Fibroblast of gingiva (primary cell): ENCODE measurements around the gene TMEM240.
"Not testable (repeated sequence)": the region's sequence is repeated elsewhere in the genome, so short reads cannot be mapped to it uniquely, and the experiment has no call there.

ENCODE experiments used
- DNase-seq: peaks from one replicate; pipeline ENCODE4 v3.0.0-alpha.2; 2011; ENCODE audit warnings: low read depth

TMEM240 gene

GRCh38 chr1:1524750-1525383 lies 15.6 kb downstream of the TMEM240 start:
- DNase-seq = not testable (repeated sequence)

GRCh38 chr1:1523651-1524050 lies 16.8 kb downstream of the TMEM240 start:
- DNase-seq = not testable (repeated sequence)

DNA sequence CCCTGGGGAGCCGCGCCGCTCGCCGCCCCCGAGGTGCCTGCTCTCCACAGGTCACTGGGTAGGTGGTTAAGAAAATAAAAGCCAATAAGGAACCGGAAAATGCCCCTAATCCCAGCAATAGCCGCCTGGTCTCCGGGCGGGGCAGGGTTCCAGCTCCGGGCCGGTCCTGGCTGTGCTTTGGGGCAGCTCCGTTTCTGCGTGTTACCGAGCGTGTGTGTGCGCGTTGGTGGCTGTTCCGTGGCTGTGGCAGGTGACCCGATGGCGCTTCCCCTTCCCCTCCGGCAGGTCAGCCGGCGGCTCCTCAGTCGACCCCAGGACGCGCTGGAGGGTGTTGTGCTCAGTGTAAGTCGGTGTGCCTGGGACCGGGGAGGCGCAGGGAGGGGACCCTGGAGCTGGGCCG lies 17.2 kb downstream of the TMEM240 start:
- not testable (repeated sequence) for DNase-seq

- DNase-seq = not testable (repeated sequence)
These were observed 17.9 kb downstream of the TMEM240 start for GRCh38 chr1:1522536-1522935.

- no peak for DNase-seq
These were observed 19.1 kb downstream of the TMEM240 start for GRCh38 chr1:1521331-1521730.

DNA sequence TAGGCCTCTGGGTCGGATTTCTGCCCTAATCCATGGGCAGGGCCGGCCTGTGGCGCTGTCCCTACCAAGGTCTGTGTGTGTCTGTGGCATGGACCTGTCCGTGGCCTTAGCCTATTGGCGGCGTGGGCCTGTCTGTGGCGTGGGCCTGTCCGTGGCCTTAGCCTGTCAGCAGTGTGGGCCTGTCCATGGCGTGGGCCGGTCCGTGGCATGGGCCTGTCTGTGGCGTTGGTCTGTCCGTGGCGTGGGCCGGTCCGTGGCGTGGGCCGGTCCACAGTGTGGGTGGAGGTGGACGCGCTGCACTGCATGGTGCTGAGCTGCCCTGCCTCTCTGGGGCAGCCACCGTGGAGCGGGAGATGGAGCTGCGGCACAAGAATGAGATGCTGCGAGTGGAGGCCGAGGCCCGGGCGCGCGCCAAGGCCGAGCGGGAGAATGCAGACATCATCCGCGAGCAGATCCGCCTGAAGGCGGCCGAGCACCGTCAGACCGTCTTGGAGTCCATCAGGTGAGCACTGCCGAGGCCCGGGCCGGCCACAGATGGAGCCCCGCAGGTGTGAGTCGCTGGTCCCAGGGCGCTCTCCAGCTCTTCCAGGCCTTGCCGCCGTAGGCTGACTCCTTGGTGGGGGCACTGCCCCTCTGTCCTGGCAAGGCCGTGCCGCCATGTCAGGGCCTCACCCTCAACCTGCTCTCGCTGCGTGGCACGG lies 20.5 kb downstream of the TMEM240 start:
- DNase-seq = not testable (repeated sequence)

GRCh38 chr1:1518621-1519007 lies 21.8 kb downstream of the TMEM240 start:
- not testable (repeated sequence) for DNase-seq

DNA sequence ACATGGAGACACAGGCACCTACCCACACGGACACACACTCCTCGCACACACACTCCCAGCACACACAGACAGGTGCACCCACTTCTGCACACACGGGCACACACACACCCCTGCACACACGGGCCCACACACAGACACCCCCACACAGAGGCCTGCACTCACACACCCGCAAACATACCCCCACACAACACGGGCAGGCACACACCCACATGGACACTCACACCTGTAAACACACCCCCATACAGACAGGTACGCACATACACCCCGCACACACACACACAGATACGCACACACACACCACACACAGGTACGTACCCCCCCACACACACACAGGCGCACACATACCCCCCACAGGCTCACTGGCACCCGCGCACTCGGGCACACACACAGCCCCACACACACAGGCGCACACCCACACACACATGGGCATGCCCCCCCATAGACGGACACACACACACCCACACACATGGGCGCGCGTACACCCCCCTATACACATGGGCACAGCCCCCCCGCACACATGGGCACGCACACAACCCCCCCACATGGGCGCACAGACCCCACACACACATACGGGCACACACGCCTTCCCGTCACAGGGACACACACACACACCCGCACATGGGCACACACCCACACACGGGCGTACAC lies 22.3 kb downstream of the TMEM240 start:
- no peak for DNase-seq

GRCh38 chr1:1516923-1517322 lies 23.5 kb downstream of the TMEM240 start:
- not testable (repeated sequence) for DNase-seq

DNA sequence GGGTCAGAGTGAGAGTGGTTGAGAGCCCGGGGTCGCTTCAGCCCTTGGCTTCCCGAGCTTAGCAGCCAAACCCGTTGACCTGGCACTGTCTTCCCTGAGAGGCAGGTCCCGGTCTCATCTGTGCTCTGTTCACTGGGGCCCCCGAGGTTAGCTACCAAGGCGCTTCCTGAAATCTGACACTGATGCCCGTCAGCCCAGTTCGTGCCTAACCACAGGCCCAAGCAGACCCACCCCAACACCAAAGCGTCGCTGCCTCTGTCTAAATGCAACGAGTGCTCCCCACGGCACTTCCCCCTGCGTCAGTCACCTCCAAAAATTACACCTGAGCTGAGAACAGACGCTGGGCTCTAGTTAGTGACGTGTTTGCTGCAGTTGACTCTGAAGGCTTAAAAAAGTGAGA lies 26.0 kb downstream of the TMEM240 start:
- not testable (repeated sequence) for DNase-seq

DNA sequence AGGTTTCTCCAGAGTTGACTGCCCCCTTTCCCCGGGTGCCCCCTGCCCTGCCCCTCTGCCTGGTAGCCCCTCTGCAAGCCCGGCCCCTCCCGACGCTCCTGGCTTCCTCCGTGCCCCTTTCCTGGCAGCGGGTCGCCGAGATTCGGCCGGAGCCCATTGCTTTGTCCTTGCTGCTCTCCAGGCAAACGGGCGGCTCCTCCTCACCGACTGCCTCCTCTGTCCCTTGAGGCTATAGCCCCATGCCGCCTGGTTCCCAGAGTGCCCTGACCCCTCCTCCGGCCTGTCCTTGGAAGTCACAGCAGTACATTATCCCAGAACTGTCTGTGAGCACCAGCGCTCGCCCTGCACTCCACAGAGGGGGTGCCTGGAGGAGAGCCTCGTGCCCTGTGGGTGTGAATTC lies 26.7 kb downstream of the TMEM240 start:
- not testable (repeated sequence) for DNase-seq

DNA sequence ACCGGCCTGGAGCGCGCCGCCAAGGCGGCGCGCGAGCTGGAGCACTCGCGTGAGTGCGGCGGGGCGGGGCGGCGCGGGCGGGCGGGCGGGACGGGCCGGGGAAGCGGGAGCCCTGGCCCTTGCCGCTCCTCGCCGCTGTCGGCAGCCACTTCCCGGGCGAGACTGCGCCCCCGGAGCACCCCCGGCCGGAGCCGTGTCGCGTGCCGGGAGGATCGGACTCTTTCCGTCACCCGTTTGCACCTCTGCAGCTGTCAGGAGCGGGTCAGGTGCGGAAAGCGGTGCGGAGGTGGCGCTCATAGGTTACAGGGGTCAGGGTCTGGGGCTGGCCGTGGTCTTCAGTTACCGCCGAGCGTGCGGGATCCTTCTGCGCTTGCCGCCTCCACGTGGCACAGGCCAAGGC lies 28.0 kb downstream of the TMEM240 start:
- DNase-seq = not testable (repeated sequence)

- DNase-seq = peak; percentile 98
These were observed 28.7 kb downstream of the TMEM240 start, which contains the start of gene ATAD3A for GRCh38 chr1:1511533-1512285. Gene ATAD3A, plus strand, starts transcription at chr1:1512162. Its CDS starts 107 bp downstream, at chr1:1512269.

DNA sequence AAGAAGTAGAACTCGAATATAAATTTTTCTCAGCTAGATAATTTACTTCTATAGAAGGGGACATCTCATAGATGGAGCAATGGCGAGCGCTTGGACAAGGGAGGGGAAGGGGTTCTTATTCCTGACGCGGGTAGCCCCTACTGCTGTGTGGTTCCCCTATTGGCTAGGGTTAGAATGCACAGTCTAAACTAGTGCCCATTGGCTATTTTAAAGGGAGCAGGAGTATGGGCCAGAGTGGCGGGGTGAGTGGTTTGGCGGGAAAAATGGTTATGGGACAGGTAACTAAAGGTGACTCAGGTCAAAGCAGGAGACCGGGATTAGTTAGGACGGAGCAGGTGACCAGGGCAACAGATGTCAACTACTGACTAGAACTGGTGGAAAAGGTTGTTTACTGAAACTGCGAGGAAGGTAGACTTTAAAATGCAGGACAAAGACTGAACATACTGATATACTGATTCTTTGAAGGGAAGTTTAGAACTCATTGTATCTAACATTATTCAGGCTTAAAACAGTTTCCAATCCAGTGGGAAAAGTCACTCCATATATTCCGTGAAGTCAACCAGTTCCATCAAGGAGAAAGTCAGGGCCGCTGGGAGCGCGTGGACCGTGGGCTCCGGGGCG lies 29.4 kb downstream of the TMEM240 start:
- DNase-seq = no peak

DNA sequence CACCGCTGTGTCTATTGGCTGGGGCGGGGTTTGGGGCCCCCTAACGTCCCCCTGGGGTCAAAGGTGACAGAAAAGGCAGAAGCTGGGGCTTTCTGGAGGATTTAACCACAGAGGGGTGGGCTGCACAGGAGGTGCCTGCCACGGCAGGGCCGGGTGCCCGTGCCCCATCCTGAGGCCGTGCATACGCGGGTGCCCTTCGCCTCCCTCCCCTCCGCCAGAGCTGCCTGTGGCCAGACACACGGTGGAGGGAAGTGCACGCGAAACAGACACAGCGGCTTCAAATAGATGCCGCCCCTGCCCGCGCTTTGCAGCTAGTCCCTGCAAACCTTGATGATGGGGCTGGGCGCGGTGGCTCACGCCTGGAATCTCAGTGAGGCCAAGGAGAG lies 31.0 kb downstream of the TMEM240 start:
- not testable (repeated sequence) for DNase-seq

GRCh38 chr1:1508775-1509464 lies 31.5 kb downstream of the TMEM240 start:
- DNase-seq = not testable (repeated sequence)

DNA sequence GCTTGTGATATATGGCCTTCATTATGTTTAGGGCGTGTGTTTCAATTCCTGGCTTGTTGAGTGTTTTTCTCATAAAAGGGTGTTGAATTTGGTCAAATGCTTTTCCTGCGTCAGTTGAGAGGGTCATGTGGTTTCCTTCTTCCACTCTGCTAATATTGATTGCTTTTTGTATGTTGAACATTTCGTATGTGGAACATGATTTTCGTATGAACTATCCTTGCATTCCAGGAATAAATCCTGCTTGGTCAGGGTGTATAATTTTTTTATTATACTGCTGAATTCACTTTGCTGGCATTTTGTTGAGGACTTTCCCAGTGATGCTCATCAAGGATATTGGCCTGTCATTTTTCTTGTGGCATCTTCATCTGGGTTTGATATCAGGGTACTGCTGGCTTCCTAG lies 33.1 kb downstream of the TMEM240 start:
- DNase-seq = no peak

- DNase-seq = not testable (repeated sequence)
These were observed 34.6 kb downstream of the TMEM240 start for GRCh38 chr1:1505801-1506200.

GRCh38 chr1:1505366-1505798 lies 35.0 kb downstream of the TMEM240 start:
- not testable (repeated sequence) for DNase-seq

- DNase-seq = peak; percentile 46
These were observed 35.6 kb downstream of the TMEM240 start for GRCh38 chr1:1504777-1505365.
